Psoas muscle (tissue), 8 donors: ENCODE results near the gene NKX1-2. TPM values are rescaled to one million over a fixed set of nuclear protein-coding genes. Genes with fewer than 3 reads are reported as not detected.

Experiments
- ATAC-seq, 4 donors: fragments of 200-7000 bp; cut with Tn5 transposase; one replicate each; pipeline ENCODE4 v1.9.1; 2020; ENCODE audit warnings: moderate library complexity in 3 of 4, mild to moderate bottlenecking in 2 of 4
- DNase-seq, 2 donors: peaks; one replicate each; pipeline ENCODE4 v3.0.0-alpha.2; 2020
- H3K27ac ChIP-seq: fragments of 200-600 bp; one replicate; pipeline ENCODE4 v1.8.0; 2022
- H3K27me3 ChIP-seq, 3 donors: fragments of 200-600 bp in 1 of 3; one replicate each; pipeline versions ENCODE4 v1.6.1 to v1.8.0; 2013 to 2022; ENCODE audit warnings: low read length in 2 of 3, mild to moderate bottlenecking in 2 of 3, moderate library complexity in 1 of 3; ENCODE audit not compliant: insufficient read depth in 3 of 3
- H3K36me3 ChIP-seq, 2 donors: fragments of 200-600 bp in 1 of 2; one replicate each; pipeline versions ENCODE4 v1.6.1 to v1.8.0; 2013 to 2022; ENCODE audit warnings: low read depth in 1 of 2, mild to moderate bottlenecking in 1 of 2, moderate library complexity in 1 of 2; ENCODE audit not compliant: insufficient read depth in 1 of 2
- H3K4me1 ChIP-seq: fragments of 200-600 bp; one replicate; pipeline ENCODE4 v1.8.0; 2022
- H3K4me3 ChIP-seq: fragments of 200-600 bp; one replicate; pipeline ENCODE4 v1.8.0; 2022; ENCODE audit warnings: mild to moderate bottlenecking
- H3K9me3 ChIP-seq: fragments of 200-600 bp; one replicate; pipeline ENCODE4 v1.8.0; 2022
- WGBS, 3 donors: extraction: QIAGEN DNeasy Blood & Tissue Kit; methylation state at CpG; one replicate each; pipeline versions ENCODE4 v1.1.6 to v1.1.7; 2013; 5-methylcytosine and 5-hydroxymethylcytosine counted together
- intact Hi-C, 2 donors: fragments of 100-400 bp; cut with DNase I; formaldehyde crosslinking; loops; one replicate each; pipeline versions ENCODE4 v1.11.0 to v1.14.2; 2022
- polyA plus RNA-seq, 3 donors: library from polyadenylated mRNA; stranded (reverse); fragments of 200-250 nt; gene quantifications; one replicate each; pipeline ENCODE4 v1.2.3, GENCODE V29; 2013
- total RNA-seq, 4 donors: library from RNA; stranded (reverse); fragmentation: NEBNext Ultra II Directional in 2 of 4; extraction: Animal tissue kit (Norgen Biotek cat#: 25700) in 2 of 4; gene quantifications; one replicate each; pipeline versions ENCODE4 v1.2.1 to v1.2.4, GENCODE V29; 2021 to 2023
- TF ChIP-seq, protein P1 (sequence below): fragments of 200-600 bp; IDR thresholded peaks from one replicate; pipeline ENCODE4 v1.8.0; 2022; ENCODE audit warnings: antibody characterized with exemption
- donor health status: healthy with polysubstance abuse.
- donor health status: DM: no; HTN: no; CAD: no; lungs with moderate emphysema.
- donor health status: Bipolar disorder and iron deficiency.
- donor health status: healthy.
- donor health status: DM: yes; HTN: yes; CAD: no.
- donor health status: DM: no; HTN: no; CAD: no.
- donor health status: DM: no; HTN: no; CAD: no.
- donor health status: DM: yes; HTN: yes; CAD: no.

The NKX1-2 gene
- total and polyA plus RNA-seq, 7 donors = not detected

DNA sequence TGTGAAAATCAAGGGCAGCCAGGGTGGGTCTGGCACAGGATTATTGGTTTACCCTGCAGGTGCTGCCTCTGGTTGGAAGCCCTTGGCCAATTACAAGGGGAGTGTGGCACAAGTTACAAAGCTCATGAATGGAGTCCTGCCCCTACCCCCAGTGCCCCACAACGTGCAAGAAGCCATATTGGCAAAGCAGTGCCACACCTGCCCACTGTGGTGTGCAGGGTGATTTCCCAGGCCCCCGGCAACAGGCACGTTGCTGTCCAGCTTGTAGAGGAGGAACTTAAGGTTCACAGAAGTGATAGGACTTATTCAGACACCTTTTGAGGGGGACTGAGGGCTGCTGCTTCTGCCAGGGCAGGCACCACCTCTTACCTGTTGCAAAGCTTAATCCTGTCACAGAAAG, 23.2 kb upstream of the NKX1-2 start:
- H3K36me3 ChIP-seq = no peaks in the 10 kb centered on the region
- ATAC-seq (no peak), DNase-seq (no peak)
- no peaks in the 10 kb centered on the region for H3K9me3 ChIP-seq
- TF ChIP-seq, protein P1, sequence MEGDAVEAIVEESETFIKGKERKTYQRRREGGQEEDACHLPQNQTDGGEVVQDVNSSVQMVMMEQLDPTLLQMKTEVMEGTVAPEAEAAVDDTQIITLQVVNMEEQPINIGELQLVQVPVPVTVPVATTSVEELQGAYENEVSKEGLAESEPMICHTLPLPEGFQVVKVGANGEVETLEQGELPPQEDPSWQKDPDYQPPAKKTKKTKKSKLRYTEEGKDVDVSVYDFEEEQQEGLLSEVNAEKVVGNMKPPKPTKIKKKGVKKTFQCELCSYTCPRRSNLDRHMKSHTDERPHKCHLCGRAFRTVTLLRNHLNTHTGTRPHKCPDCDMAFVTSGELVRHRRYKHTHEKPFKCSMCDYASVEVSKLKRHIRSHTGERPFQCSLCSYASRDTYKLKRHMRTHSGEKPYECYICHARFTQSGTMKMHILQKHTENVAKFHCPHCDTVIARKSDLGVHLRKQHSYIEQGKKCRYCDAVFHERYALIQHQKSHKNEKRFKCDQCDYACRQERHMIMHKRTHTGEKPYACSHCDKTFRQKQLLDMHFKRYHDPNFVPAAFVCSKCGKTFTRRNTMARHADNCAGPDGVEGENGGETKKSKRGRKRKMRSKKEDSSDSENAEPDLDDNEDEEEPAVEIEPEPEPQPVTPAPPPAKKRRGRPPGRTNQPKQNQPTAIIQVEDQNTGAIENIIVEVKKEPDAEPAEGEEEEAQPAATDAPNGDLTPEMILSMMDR = no peak
- H3K4me3 ChIP-seq = no peak overlapping the region
- intact Hi-C loops = no loop called here
- H3K4me1 ChIP-seq = no peaks in the 10 kb centered on the region
- no peaks in the 10 kb centered on the region for H3K27me3 ChIP-seq
- WGBS, 3 donors = 53 to 77% (median 55%) methylated on average over 3 of the region's 3 CpGs
- H3K27ac ChIP-seq = no peak overlapping the region

- Histone ChIP-seq H3K4me3 (no peak overlapping the region), H3K36me3 (no peaks in the 10 kb centered on the region), H3K9me3 (no peaks in the 10 kb centered on the region), H3K27ac (no peak overlapping the region), H3K4me1 (no peaks in the 10 kb centered on the region), H3K27me3 (no peaks in the 10 kb centered on the region)
- DNase-seq = no peak
- TF ChIP-seq, protein P1 = no peak
- no peak for ATAC-seq
- intact Hi-C loops = no loop called here
- whole genome bisulfite sequencing, 3 donors = 85 to 90% (median 89%) methylated on average over 6 of the region's 6 CpGs
Observed at GRCh38 chr10:124472071-124472470, 22.2 kb upstream of the NKX1-2 start.

- Histone ChIP-seq H3K36me3 (no peaks in the 10 kb centered on the region), H3K27ac (no peak overlapping the region), H3K4me1 (no peaks in the 10 kb centered on the region), H3K4me3 (no peak overlapping the region), H3K27me3 (no peaks in the 10 kb centered on the region), H3K9me3 (no peaks in the 10 kb centered on the region)
- 85 to 86% (median 86%) methylated on average over 13 of the region's 13 CpGs for WGBS, 3 donors
- DNase-seq (no peak), ATAC-seq (peak in 3 of 4 donors; percentile 33 to 44 (median 43))
- intact Hi-C loops = no loop called here
- TF ChIP-seq, protein P1 = no peak
Observed at GRCh38 chr10:124470544-124471434, 21.0 kb upstream of the NKX1-2 start.

GRCh38 chr10:124469956-124470484, 20.2 kb upstream of the NKX1-2 start:
- ATAC-seq = no peak
- Histone ChIP-seq H3K9me3 (no peaks in the 10 kb centered on the region), H3K27ac (no peak overlapping the region), H3K27me3 (no peaks in the 10 kb centered on the region), H3K4me1 (no peaks in the 10 kb centered on the region), H3K4me3 (no peak overlapping the region), H3K36me3 (no peaks in the 10 kb centered on the region)
- DNase-seq = no peak
- 70 to 76% (median 74%) methylated on average over 18 to 20 of the region's 20 CpGs for WGBS, 3 donors
- TF ChIP-seq, protein P1 = no peak
- intact Hi-C loops = no loop called here
